Aorta (tissue), 5 donors: ENCODE measurements around the gene SGO1. TPM values are rescaled to one million over a fixed set of nuclear protein-coding genes. Genes with fewer than 3 reads are reported as not detected.

Experiments used
- ATAC-seq: fragments of 200-7000 bp; cut with Tn5 transposase; one replicate; pipeline ENCODE4 v1.9.1; 2022; ENCODE audit warnings: moderate library complexity; ENCODE audit not compliant: low FRiP score
- DNase-seq, 2 donors: peaks; one replicate each; pipeline ENCODE4 v3.0.0-alpha.2; 2020
- H3K27ac ChIP-seq, 2 donors: one replicate each; pipeline ENCODE4 v1.5.1; 2013; ENCODE audit warnings: low read length in 2 of 2, mild to moderate bottlenecking in 2 of 2, moderate library complexity in 2 of 2, control low read depth in 1 of 2, inconsistent platforms in 1 of 2, low read depth in 1 of 2
- H3K27me3 ChIP-seq, 2 donors: one replicate each; pipeline ENCODE4 v1.6.1; 2013; ENCODE audit warnings: control low read depth in 1 of 2, low read length in 1 of 2, mild to moderate bottlenecking in 1 of 2, moderate library complexity in 1 of 2; ENCODE audit not compliant: insufficient read depth in 2 of 2, control insufficient read depth in 1 of 2
- H3K36me3 ChIP-seq, 2 donors: one replicate each; pipeline ENCODE4 v1.6.1; 2013; ENCODE audit warnings: control low read depth in 1 of 2, low read length in 1 of 2, mild to moderate bottlenecking in 1 of 2; ENCODE audit not compliant: insufficient read depth in 2 of 2, control insufficient read depth in 1 of 2
- H3K4me1 ChIP-seq, 2 donors: one replicate each; pipeline ENCODE4 v1.6.1; 2013; ENCODE audit warnings: low read length in 2 of 2, control low read depth in 1 of 2, mild to moderate bottlenecking in 1 of 2, moderate library complexity in 1 of 2; ENCODE audit not compliant: insufficient read depth in 2 of 2, control insufficient read depth in 1 of 2
- H3K4me3 ChIP-seq, 2 donors: one replicate each; pipeline ENCODE4 v1.5.1; 2013; ENCODE audit warnings: low read length in 2 of 2, control low read depth in 1 of 2, mild to moderate bottlenecking in 1 of 2
- H3K9me3 ChIP-seq: one replicate; pipeline ENCODE4 v1.6.1; 2013; ENCODE audit warnings: mild to moderate bottlenecking, low read length; ENCODE audit not compliant: control insufficient read depth
- WGBS, 2 donors: extraction: QIAGEN DNeasy Blood & Tissue Kit; methylation state at CpG; one replicate each; pipeline ENCODE4 v1.1.7; 2013; 5-methylcytosine and 5-hydroxymethylcytosine counted together
- intact Hi-C, 2 donors: fragments of 100-400 bp; cut with DNase I; formaldehyde crosslinking; loops; one replicate each; pipeline versions ENCODE4 v1.14.2 to v1.15.0; 2022
- long read RNA-seq, 2 donors: library from polyadenylated mRNA; unstranded; transcript quantifications; one replicate each; pipeline ENCODE4 v2.0.0, GENCODE V29; 2020 to 2021
- polyA plus RNA-seq, 2 donors: library from polyadenylated mRNA; stranded (reverse); fragments of 200-250 nt; gene quantifications; one replicate each; pipeline ENCODE4 v1.2.3, GENCODE V29; 2013
- total RNA-seq, 2 donors: library from RNA; stranded (reverse); fragmentation: NEBNext Ultra II Directional; extraction: Animal tissue kit (Norgen Biotek cat#: 25700); gene quantifications; one replicate each; pipeline ENCODE4 v1.2.1, GENCODE V29; 2021
- donor health status: healthy with polysubstance abuse.
- donor health status: Bipolar disorder and iron deficiency.
- donor health status: DM: no; HTN: no; CAD: no.
- donor health status: DM: no; HTN: no; CAD: no.
- donor health status: DM: yes; HTN: yes; CAD: no.

Gene SGO1
- total RNA-seq (under 1 TPM in 1 of 2 donors, not detected in 1; 0.81 TPM), polyA plus RNA-seq (1 to 10 TPM in 1 of 2 donors, under 1 TPM in 1; 0.28 to 2.8 TPM)
- long read RNA-seq, donor 1: 0 reads
- long read RNA-seq, donor 2: 0 reads

DNA sequence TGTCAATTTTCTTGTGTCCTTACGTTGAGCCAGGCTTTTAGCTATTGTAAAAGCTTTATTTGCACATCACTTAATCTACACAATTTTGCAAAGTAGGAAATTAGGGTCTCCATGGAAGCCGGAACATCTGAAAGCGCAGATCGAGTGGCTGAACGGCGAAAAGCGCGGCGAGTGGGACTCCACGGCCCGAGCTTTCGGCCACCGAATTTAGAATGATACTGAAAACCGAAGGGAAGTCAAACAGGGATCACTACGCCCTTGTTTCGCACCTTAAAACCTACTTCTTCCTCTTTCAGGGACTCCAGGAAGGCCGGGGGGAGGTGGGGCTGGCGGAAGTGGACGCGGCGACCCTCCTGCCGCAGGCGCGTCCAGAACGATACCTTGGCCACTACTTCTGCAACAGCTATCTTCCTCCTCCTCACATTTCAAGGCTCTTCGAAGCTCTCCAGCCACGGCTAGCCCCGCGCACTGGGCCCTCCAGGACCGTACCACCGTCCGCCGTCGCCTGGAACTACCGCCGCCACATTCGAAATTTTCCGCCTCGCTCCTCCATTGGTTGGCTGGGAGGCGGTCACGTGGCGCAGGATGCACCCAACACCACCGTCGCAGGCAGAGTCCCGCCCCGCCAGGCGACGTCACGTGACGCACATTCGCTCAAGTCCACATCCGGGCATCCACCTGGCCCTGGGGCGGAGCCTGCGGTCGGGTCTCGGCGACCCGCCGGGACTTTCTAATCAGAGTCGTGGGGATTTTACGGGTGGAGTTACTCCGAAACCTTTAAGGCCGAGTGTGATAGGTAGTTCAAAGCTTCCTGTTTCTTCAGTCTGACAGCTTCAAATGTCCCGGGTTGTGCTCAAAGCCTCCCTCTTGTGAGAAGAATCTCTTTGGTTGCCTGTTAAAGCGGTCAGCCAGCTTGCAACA is at the start of gene SGO1:
Gene SGO1, minus strand, starts transcription at position 528 of the 921 bp plus-strand sequence. CDS start 2,179 bp downstream, outside the sequence.
- peak within 1 kb of the TSS; percentile 55 to 91 for H3K27ac ChIP-seq
- intact Hi-C loops: loop anchor here in 1 of 2 donors (5.0 kb wide), 2 partner anchors 144 to 294 kb away; partner anchors contain the start of gene KAT2B
- peak within 1 kb of the TSS; percentile 64 to 90 for H3K4me3 ChIP-seq
- no peaks in the 10 kb centered on the region for H3K9me3 ChIP-seq
- ATAC-seq: peak; percentile 100
- WGBS, 2 donors: 0% methylated on average over 65 of the region's 65 CpGs
- H3K27me3 ChIP-seq: no peaks in the 10 kb centered on the region
- H3K36me3 ChIP-seq: no peaks in the 10 kb centered on the region
- peaks cover 0 to 4% of the 10 kb centered on the region in 2 donors for H3K4me1 ChIP-seq
- peak; percentile 100 for DNase-seq

- intact Hi-C loops: no loop called here
- no peaks in the 10 kb centered on the region for H3K36me3 ChIP-seq
- ATAC-seq (no peak), DNase-seq (no peak)
- WGBS, 2 donors: 94 to 97% methylated on average over 7 of the region's 7 CpGs
- no peaks in the 10 kb centered on the region for H3K27me3 ChIP-seq
- no peak overlapping the region for H3K27ac ChIP-seq
- H3K9me3 ChIP-seq: no peaks in the 10 kb centered on the region
- H3K4me1 ChIP-seq: peaks cover 0 to 4% of the 10 kb centered on the region in 2 donors
- no peak overlapping the region for H3K4me3 ChIP-seq
Measured at GRCh38 chr3:20235796-20236195, 49.8 kb upstream of the SGO1 start.

- Histone ChIP-seq H3K36me3 (no peaks in the 10 kb centered on the region), H3K4me1 (no peaks in the 10 kb centered on the region), H3K27ac (no peak overlapping the region), H3K9me3 (no peaks in the 10 kb centered on the region), H3K27me3 (no peaks in the 10 kb centered on the region), H3K4me3 (no peak overlapping the region)
- ATAC-seq (no peak), DNase-seq (no peak)
- WGBS, 2 donors: 36 to 45% methylated on average over 2 of the region's 2 CpGs
- intact Hi-C loops: no loop called here
Measured at GRCh38 chr3:20232906-20233780, 47.1 kb upstream of the SGO1 start.

GRCh38 chr3:20230954-20231353 is 44.9 kb upstream of the SGO1 start:
- Histone ChIP-seq H3K4me3 (no peak overlapping the region), H3K4me1 (no peaks in the 10 kb centered on the region), H3K36me3 (no peaks in the 10 kb centered on the region), H3K27ac (no peak overlapping the region), H3K27me3 (no peaks in the 10 kb centered on the region), H3K9me3 (no peaks in the 10 kb centered on the region)
- DNase-seq (no peak), ATAC-seq (no peak)
- 92 to 94% methylated on average over 1 of the region's 1 CpG for WGBS, 2 donors
- intact Hi-C loops: no loop called here

DNA sequence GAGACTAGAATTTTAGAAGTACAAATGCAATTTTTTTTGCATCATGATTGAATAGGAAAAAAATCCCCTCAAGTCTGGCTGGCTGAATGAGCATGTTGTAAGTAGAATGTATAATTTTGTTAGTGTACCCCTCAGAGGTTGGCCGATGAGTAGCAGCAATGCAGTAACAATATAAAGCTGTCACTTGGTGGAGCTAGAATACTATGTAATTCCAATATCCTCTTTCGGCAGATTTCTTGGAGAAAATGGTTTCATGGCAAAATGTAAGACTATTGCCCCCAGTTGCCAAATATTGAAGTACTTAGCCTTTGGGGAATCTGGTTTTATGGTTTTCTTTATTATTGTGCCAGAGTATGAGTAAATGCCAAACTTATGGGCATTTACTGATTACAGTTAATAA is 39.8 kb upstream of the SGO1 start:
- Histone ChIP-seq H3K9me3 (no peaks in the 10 kb centered on the region), H3K27ac (no peak overlapping the region), H3K4me3 (no peak overlapping the region), H3K36me3 (no peaks in the 10 kb centered on the region), H3K27me3 (no peaks in the 10 kb centered on the region), H3K4me1 (no peaks in the 10 kb centered on the region)
- DNase-seq: no peak
- no peak for ATAC-seq
- 4% methylated on average over 2 of the region's 2 CpGs for WGBS, 2 donors
- intact Hi-C loops: loop anchor here (5.0 to 10.0 kb wide), 3 partner anchors 1667 to 1892 kb away; no protein-coding TSS in a partner anchor

DNA sequence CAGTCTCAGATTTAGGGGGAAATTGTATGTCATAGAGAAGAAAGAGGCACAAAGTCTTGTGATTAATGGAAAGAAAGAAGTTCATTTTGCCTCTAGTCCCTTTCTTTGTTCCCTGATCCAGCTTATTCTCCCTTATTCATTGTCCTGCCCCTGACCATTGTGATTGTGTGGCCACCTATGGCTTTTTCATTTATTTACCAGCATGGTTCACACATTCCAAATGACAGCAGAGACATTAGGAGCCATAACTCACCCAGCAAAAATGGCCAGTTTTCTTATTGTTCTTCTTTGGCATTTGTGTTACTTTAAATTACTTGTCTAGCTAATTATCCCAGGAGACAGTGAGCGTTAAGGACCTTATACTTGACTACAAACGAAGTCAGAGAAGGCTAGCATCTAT is 36.3 kb upstream of the SGO1 start:
- no peaks in the 10 kb centered on the region for H3K36me3 ChIP-seq
- WGBS, 2 donors: 85 to 86% methylated on average over 2 of the region's 2 CpGs
- H3K4me3 ChIP-seq: no peak overlapping the region
- H3K9me3 ChIP-seq: no peaks in the 10 kb centered on the region
- intact Hi-C loops: loop anchor here in 1 of 2 donors (10.0 kb wide), 1 partner anchor 1893 kb away; no protein-coding TSS in a partner anchor
- no peaks in the 10 kb centered on the region for H3K27me3 ChIP-seq
- DNase-seq: no peak
- no peaks in the 10 kb centered on the region for H3K4me1 ChIP-seq
- H3K27ac ChIP-seq: no peak overlapping the region
- ATAC-seq: no peak

DNA sequence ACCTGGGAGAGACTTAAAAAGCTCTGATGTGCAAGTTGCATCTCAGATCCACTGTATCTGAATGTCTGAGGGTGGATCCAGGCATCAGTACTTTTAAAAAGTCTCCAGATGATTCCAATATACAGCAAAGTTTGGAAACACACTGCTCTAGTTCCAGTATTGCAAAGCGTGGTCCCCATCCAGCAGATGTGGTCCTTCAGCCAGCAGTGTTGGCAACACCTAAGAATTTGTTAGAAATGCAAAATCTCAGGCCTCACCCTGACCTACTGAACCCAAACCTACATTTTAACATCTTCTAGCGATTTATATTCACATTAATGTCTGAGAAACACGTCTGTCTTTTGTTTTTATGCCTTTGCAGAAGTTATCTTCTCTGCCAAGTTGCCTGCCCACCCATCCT is 32.2 kb upstream of the SGO1 start:
- WGBS, 2 donors: 43 to 47% methylated on average over 3 of the region's 3 CpGs
- intact Hi-C loops: no loop called here
- no peak overlapping the region for H3K27ac ChIP-seq

DNA sequence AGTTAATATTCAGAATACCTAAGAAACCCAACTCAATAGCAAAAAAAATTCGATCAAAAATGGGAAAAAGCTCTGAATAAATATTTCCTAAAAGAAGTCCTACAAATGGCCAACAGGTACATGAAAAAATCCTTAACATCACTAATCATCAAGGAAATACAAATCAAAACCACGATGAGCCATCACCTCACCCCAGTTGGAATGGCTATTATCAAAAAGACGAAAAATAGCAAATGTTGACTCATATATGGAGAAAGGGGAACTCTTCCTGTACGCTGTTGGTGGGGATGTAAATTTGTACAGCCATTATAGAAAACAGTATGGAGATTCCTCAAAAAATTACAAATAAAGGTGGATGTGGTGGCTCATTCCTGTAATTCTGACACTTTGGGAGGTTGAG is 29.6 kb upstream of the SGO1 start:
- Histone ChIP-seq H3K27me3 (no peaks in the 10 kb centered on the region), H3K36me3 (no peaks in the 10 kb centered on the region), H3K9me3 (no peaks in the 10 kb centered on the region), H3K4me3 (no peak overlapping the region), H3K4me1 (no peaks in the 10 kb centered on the region), H3K27ac (no peak overlapping the region)
- intact Hi-C loops: no loop called here
- 92 to 93% methylated on average over 4 of the region's 4 CpGs for WGBS, 2 donors
- no peak for DNase-seq
- ATAC-seq: no peak

More for the DNA sequence above, 32.2 kb upstream of the SGO1 start:
- Histone ChIP-seq H3K4me3 (no peak overlapping the region), H3K36me3 (no peaks in the 10 kb centered on the region), H3K4me1 (no peaks in the 10 kb centered on the region), H3K27me3 (no peaks in the 10 kb centered on the region), H3K9me3 (no peaks in the 10 kb centered on the region)
- ATAC-seq: no peak
- DNase-seq: no peak
